ENCODE data around the gene CYTH2.

CYTH2 gene

GRCh38 chr19:48511321-48511731, 42.2 kb downstream of the CYTH2 start:
- peak; percentile 44 for DNase-seq (ENCODE audit: low read depth)
- TF ChIP-seq POLR2A (IDR thresholded peaks at IDR 0.05; ENCODE audit: extremely low read depth, insufficient read length) (no peak), CTCF (IDR thresholded peaks at IDR 0.05; ENCODE audit: low read depth, low read length) (no peak), MYC (IDR thresholded peaks at IDR 0.05; ENCODE audit: low read depth, low read length) (no peak), MAX (IDR thresholded peaks at IDR 0.05; ENCODE audit: low read depth, low read length) (no peak)
- no peak overlapping the region for H3K4me3 ChIP-seq (ENCODE audit: low read depth, low read length)

GRCh38 chr19:48511800-48512503, 42.8 kb downstream of the CYTH2 start, which contains the start of gene LMTK3:
LMTK3 (minus strand) TSS chr19:48511835; CDS start chr19:48511576, 259 bp downstream.
- TF ChIP-seq MAX (IDR thresholded peaks at IDR 0.05; ENCODE audit: low read depth, low read length) (no peak), CTCF (IDR thresholded peaks at IDR 0.05; ENCODE audit: low read depth, low read length) (no peak), MYC (IDR thresholded peaks at IDR 0.05; ENCODE audit: low read depth, low read length) (no peak), POLR2A (IDR thresholded peaks at IDR 0.05; ENCODE audit: extremely low read depth, insufficient read length) (no peak)
- DNase-seq (ENCODE audit: low read depth) = peak; percentile 86
- no peak within 1 kb of the TSS for H3K4me3 ChIP-seq (ENCODE audit: low read depth, low read length)

GRCh38 chr19:48512504-48513288, 43.5 kb downstream of the CYTH2 start:
- H3K4me3 ChIP-seq (ENCODE audit: low read depth, low read length) = peak overlapping the region; percentile 66
- TF ChIP-seq MYC (IDR thresholded peaks at IDR 0.05; ENCODE audit: low read depth, low read length) (no peak), CTCF (IDR thresholded peaks at IDR 0.05; ENCODE audit: low read depth, low read length) (no peak), POLR2A (IDR thresholded peaks at IDR 0.05; ENCODE audit: extremely low read depth, insufficient read length) (no peak), MAX (IDR thresholded peaks at IDR 0.05; ENCODE audit: low read depth, low read length) (no peak)
- DNase-seq (ENCODE audit: low read depth) = peak; percentile 80

DNA sequence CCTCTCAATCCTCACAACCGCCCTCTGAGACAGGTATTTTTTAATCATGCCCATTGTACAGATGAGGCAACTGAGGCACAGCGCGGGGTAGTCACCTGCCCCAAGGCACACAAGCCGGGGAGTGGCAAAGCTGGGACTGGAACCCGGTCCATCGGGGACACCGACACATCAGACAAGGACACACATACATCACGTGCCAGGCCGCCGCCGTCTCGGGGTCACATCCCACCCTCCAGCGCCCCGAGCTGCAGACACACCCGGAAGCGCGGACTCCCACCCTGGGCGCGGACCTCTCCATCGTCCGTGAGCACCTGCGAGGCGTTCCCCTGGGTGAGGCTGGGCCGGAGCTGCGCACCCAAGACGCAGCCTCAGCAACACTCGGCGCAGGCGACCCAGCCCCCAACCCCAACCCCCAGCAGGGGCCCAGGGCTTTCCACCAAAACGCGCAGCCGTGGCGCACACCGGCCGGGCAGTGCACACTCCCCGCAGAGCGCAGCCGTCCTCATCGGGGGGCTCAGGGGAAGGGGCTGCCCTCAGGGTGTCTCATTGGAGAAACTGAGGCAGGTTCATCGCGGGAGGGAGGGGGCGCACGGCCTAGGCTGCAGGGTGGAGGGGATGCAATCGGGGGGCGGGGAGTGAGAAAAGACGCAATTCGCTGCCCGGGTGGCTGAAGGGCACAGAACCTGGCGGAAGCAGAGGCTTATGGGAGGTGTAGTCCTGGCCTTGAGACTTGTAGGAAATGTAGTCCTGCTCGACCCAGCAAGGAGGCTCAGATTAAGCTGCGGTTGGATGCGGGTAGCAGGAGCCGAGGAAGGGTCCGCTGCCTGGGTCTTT, 44.3 kb downstream of the CYTH2 start:
- peak overlapping the region; percentile 66 for H3K4me3 ChIP-seq (ENCODE audit: low read depth, low read length)
- peak; percentile 97 for DNase-seq (ENCODE audit: low read depth)
- no peak for TF ChIP-seq CTCF (IDR thresholded peaks at IDR 0.05; ENCODE audit: low read depth, low read length)
- TF ChIP-seq MAX (IDR thresholded peaks at IDR 0.05; ENCODE audit: low read depth, low read length) = no peak
- no peak for TF ChIP-seq POLR2A (IDR thresholded peaks at IDR 0.05; ENCODE audit: extremely low read depth, insufficient read length)
- TF ChIP-seq MYC (IDR thresholded peaks at IDR 0.05; ENCODE audit: low read depth, low read length) = no peak

- H3K4me3 ChIP-seq (ENCODE audit: low read depth, low read length) = peak overlapping the region; percentile 66
- TF ChIP-seq CTCF (IDR thresholded peaks at IDR 0.05; ENCODE audit: low read depth, low read length) (no peak), MAX (IDR thresholded peaks at IDR 0.05; ENCODE audit: low read depth, low read length) (no peak), POLR2A (IDR thresholded peaks at IDR 0.05; ENCODE audit: extremely low read depth, insufficient read length) (no peak), MYC (IDR thresholded peaks at IDR 0.05; ENCODE audit: low read depth, low read length) (no peak)
- DNase-seq (ENCODE audit: low read depth) = no peak
Observed at GRCh38 chr19:48514123-48514458, 44.9 kb downstream of the CYTH2 start.
